NCI-H460 (cell line): ENCODE data around the gene MT1F. TPM values are rescaled to one million over a fixed set of nuclear protein-coding genes. Genes with fewer than 3 reads are reported as not detected.

Experiments
- DNase-seq: peaks from one replicate; pipeline ENCODE4 v3.0.0-alpha.2; 2016; ENCODE audit warnings: low read depth; ENCODE audit errors: extremely low read depth
- total RNA-seq: library from RNA; depleted of rRNA; stranded (reverse); fragments of >200 nt; shearing (Covaris generic); gene quantifications from 2 replicates; pipeline ENCODE4 v1.2.3, GENCODE V29; 2014

The MT1F gene
- total RNA-seq, 1 experiment from 2014 or later = 0.97 TPM

- no peak for DNase-seq
These were observed 32.4 kb upstream of the MT1F start, which contains the start of gene MT1E for GRCh38 chr16:56625140-56625942. TSS of gene MT1E (plus strand) at chr16:56625781. CDS start at chr16:56625852, 71 bp downstream.

DNA sequence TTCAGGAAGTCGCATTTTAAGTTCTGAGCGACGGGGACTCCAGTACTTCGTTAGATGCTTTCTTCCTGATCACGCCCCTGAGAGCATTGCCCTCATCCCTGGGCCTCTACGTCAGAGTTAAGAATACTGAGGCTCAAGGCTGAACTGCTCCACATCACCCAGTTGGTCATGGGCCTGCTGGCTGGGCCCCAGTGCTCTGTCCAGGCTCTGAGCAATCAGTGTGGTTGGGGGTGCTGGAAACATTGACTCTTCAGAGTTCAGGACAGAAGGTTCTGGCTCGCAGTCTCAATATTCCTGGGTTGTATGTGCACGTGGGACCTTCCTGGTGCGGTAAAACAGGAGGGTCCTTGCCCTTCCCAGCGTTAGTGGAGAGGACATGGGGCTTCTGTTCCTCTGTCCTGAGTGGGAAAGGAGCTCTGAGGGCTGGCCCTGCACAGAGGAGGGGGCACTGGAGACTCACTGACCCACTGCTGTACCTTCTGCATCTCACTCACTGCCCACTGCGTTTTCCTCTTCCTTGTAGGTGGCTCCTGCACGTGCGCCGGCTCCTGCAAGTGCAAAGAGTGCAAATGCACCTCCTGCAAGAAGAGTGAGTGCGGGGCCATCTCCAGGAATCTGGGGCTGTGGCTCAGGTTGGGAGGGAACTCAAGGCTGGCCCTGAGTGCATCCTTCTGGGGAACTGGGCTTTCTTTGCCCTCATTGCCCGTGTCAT, 31.7 kb upstream of the MT1F start:
- no peak for DNase-seq

DNA sequence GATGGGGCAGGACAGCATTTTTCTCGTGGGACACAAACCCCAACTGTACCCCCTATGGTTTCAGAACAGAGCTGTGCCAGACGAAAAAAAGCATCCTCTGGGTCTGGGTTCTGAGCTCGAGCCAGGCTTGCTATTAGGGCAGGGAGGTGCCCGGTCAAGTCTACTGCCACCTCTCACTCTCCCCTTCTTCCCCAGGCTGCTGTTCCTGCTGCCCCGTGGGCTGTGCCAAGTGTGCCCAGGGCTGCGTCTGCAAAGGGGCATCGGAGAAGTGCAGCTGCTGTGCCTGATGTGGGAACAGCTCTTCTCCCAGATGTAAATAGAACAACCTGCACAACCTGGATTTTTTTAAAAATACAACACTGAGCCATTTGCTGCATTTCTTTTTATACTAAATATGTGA, 31.1 kb upstream of the MT1F start:
- DNase-seq = no peak

DNA sequence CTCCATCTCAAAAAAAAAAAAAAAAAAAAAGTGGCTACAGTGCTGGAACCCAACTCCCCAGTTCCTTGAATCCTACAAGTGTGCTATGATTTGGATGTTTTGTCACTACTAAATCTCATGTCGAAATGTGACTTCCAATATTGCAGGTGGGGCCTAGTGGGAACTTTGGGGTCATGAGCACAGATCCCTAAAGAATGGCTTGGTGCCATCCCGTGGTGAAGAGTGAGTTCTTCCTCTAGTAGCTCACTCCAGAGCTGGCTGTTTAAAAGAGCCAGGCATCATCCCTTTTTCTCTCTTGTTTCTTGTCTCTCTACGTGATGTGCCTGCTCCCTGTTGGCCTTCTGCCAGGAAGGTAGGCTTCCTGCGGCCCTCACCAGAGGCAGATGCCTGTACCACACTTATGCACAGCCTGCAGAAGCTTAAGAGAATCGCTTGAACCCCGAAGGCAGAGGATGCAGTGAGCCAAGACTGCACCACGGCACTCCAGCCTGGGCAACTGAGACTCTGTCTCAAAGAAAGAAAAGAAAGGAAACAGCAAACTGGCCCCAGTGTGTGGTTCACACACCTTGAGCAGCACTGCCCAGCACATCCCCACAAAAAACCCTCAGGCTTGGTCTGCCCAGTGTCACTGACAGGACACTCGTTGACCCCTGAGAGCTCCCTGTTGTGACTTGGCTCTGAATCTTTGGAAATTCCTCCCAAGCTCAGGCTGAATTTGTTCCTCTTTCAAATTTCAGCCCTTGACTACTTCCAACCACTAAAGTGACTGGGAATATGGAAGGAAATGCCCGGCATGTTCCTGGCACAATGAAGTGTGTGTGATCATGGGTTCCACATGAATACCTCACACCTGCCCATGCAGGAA, 29.0 kb upstream of the MT1F start:
- DNase-seq = no peak

DNA sequence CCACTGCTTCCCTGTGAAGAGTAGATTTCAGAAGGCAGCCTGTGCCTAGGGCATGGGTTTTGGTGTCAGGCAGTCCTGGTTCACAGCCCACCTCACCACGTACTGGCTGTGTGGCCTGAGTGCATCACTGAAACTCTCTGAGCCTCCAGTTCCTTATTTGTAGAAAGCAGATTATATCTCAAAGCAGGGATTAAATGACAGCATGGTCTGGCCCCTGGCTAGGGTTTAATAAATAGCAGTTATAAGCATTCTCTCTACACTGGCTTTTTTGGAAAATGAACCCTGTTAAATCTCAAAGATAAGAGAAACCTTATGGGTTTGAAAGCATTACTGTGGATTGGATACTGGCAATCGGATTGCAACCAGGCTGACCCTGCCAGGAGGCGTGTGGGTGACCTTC, 28.2 kb upstream of the MT1F start:
- no peak for DNase-seq

- no peak for DNase-seq
These were observed 27.6 kb upstream of the MT1F start for GRCh38 chr16:56630134-56630533.

DNA sequence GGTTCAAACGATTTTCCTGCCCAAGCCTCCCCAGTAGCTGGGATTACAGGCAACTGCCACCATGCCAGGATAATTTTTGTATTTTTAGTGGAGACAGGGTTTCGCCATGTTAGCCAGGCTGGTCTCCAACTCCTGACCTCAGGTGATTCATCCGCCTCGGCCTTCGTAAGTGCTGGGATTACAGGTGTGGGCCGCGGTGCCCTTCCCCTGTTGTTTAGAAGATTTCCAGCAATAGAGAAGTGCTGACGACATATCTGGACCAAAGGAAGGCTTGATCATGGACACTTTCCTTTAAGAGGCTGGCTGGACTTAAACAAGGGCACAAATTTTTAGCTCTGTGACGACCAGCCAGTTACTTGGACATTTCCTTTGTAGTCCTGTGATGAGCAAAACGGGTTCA, 26.6 kb upstream of the MT1F start:
- DNase-seq = no peak

- no peak for DNase-seq
These were observed 26.0 kb upstream of the MT1F start for GRCh38 chr16:56631832-56632155.

- DNase-seq = no peak
These were observed 25.5 kb upstream of the MT1F start, which contains the start of gene MT1M for GRCh38 chr16:56632156-56632847. TSS of gene MT1M (plus strand) at chr16:56632659. CDS start at chr16:56632732, 73 bp downstream.

GRCh38 chr16:56632848-56633365, 24.9 kb upstream of the MT1F start:
- no peak for DNase-seq

- DNase-seq = no peak
These were observed 24.2 kb upstream of the MT1F start for GRCh38 chr16:56633535-56633934.

GRCh38 chr16:56634715-56635440, 22.9 kb upstream of the MT1F start:
- DNase-seq = no peak

DNA sequence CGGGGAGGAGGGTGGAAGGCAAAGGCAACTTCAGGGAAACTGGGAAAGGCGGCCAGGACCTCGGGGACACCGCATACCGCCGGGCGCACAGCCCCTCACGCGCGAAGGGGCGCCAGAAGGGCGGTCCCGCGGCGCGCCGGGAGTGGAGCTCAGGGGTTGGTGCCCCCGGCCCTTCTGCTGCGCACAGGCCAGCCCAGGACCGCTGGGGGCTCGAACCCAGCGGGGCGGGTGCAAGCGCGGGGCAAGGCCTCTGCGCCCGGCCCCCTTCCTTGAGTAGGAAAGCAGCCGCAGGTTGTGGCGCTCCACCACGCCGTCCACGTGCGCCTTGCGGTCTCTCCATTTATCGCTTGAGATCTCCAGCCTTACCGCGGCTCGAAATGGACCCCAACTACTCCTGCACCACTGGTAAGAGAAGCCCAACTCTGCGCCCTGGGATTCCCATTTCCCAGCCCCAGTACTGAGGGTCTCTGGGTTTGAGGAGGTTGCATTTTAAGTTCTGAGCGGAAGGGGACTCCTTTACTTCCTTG, 22.3 kb upstream of the MT1F start:
- DNase-seq = no peak

DNA sequence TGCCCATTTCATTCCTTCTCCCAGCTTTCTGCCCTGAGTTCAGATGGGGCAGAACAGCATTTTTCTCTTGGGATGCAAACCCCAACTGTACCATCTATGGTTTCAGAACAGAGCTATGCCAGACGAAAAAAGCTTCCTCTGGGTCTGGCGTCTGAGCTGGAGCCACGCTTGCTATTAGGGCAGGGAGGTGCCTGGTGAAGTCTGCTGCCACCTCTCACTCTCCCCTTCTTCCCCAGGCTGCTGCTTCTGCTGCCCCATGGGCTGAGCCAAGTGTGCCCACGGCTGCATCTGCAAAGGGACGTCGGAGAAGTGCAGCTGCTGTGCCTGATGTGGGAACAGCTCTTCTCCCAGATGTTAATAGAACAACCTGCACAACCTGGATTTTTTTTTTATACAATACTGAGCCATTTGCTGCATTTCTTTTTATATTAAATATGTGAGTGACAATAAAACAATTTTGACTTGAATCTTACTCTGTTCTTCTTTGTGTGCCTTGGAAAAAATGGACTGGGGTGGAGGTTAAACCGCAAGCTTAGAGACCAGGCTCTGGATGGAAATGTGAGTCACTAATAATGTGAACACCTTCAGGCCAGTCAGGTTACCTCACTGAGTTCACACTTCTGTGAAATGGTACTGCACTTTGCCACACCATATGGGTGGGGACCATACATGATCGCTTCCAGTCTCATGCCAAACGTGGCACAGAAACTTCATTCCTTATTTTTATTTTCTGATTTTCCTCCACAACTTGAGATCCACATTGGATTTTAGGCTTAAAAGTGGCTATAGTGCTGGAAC, 20.9 kb upstream of the MT1F start:
- DNase-seq = no peak

DNA sequence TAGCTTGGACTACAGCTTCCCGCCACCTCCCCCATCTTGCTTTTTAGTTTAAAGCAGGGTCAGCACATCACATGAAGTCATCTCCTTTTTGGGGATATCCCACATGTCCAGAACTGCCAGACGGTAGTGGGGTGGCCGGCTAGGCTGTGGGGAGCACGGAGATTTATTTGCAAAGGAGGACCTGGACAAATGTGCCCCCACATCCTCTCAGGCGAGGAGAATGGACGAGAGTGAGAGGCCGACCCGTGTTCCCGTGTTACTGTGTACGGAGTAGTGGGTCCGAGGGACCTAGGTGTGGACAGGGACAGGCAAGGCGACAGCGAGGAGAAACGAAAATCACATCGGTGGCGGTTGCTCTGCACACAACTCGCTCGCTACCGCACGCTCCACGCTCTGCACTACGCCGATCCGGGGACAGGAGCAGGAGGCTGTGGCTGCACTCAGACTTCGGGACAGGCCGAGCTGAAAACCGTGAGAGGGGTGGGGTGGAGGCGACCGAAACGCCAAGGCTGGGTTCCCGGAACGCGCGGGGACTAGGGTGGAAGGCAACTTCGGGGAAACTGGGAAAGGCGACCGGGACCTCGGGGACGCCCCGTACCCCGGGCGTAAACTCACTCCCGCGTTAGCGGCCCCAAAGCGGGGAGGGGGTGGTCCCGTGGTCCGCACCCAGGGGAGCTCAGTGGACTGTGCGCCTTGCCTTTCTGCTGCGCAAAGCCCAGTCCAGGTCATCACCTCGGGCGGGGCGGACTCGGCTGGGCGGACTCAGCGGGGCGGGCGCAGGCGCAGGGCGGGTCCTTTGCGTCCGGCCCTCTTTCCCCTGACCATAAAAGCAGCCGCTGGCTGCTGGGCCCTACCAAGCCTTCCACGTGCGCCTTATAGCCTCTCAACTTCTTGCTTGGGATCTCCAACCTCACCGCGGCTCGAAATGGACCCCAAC, 19.7 kb upstream of the MT1F start, which contains the start of gene MT1A:
Gene MT1A (plus strand): TSS at position 853 of the 937 bp plus-strand sequence. CDS start 73 bp downstream, at position 926.
- DNase-seq = peak; percentile 49

DNA sequence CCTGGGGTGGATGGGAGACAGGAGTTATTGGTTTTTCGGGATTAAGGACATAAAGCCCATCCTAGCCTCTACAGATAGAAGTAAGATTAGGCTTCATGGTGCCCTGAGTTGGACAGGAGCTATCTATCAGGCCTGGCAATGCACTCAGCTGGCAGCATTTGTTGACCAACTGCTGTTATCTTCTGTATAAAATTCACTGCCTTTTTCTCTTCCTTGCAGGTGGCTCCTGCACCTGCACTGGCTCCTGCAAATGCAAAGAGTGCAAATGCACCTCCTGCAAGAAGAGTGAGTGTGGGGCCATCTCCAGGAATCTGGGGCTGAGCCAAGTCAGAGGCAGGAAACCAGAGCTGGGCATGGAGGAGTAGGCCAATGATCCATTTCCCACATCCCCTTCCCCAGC, 18.7 kb upstream of the MT1F start:
- DNase-seq = no peak

DNA sequence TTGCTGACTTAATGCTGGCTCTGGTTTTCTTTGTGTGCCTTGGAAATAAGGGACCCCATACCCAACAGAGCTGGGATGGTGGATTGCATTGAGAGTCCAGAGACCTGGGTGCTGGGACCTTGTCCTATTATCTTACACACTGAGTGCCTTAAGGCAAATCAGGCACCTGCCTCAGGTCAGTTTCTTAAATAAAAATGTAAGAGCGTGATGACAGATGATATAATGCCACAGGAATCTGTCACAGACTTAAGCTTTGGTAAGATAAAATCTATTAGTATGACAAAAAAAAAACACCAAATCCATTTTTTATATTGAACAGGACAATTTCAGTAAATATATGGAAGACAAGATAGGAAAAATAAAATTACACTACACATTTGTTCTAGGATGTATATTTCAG, 17.7 kb upstream of the MT1F start:
- no peak for DNase-seq
